GM11168 (cell line): ENCODE results near the gene VBP1.
"Not testable (repeated sequence)": the region's sequence is repeated elsewhere in the genome, so short reads cannot be mapped to it uniquely, and the experiment has no call there.

Experiments used
- in situ Hi-C: fragments of 300-500 bp; cut with MboI; formaldehyde crosslinking; loops from one replicate; pipeline ENCODE4 v1.12.0; 2022; ENCODE audit warnings: low sequenced_read_pairs; ENCODE audit not compliant: unreplicated experiment

The VBP1 gene

GRCh38 chrX:155262970-155263754, 46.9 kb downstream of the VBP1 start:
- in situ Hi-C loops = no loop called here

GRCh38 chrX:155263854-155264628, 47.8 kb downstream of the VBP1 start, which contains the start of gene RAB39B:
RAB39B (minus strand) TSS chrX:155264491; CDS start chrX:155264288, 203 bp downstream.
- in situ Hi-C loops = no loop called here

DNA sequence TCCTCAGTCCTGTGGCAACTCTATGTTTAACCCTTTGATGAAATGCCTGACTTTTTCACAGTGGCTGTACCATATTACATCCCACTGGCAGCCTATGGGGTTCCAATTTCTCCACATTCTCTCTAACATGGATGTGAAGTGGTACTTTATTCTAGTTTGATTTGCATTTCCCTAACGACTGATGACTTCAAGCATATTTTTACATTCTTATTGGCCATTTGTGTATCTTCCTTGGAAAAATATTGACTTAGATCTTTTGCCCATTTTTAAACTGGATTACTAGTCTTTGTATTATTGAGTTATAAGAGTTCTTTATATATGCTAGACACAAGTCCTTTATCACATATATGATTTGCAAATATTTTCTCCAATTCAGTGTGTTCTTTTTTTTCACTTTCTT, 50.2 kb downstream of the VBP1 start:
- in situ Hi-C loops = no loop called here

GRCh38 chrX:155267995-155268394, 51.7 kb downstream of the VBP1 start:
- in situ Hi-C loops = not testable (repeated sequence)

- in situ Hi-C loops = no loop called here
These were observed 54.7 kb downstream of the VBP1 start for GRCh38 chrX:155270969-155271368.

GRCh38 chrX:155279873-155280272, 63.6 kb downstream of the VBP1 start:
- in situ Hi-C loops = no loop called here
